Gastrocnemius medialis (tissue), 4 donors: Measurements from ENCODE around the gene MAGEA11. TPM values are rescaled to one million over a fixed set of nuclear protein-coding genes. Genes with fewer than 3 reads are reported as not detected.

ENCODE experiments used
- ATAC-seq, 2 donors: fragments of 150-250 bp; one replicate each; pipeline ENCODE4 v1.9.1; 2016
- DNase-seq, 2 donors: peaks; one replicate each; pipeline ENCODE4 v3.0.0-alpha.2; 2019
- H3K27ac ChIP-seq, 4 donors: fragments of 200-600 bp; sonication (generic); 1 replicate in 1 of 4; 2 replicates in 3 of 4; pipeline ENCODE4 v1.5.1; 2016 to 2018; ENCODE audit warnings: mild to moderate bottlenecking in 2 of 4, moderate library complexity in 1 of 4
- H3K27me3 ChIP-seq, 3 donors: fragments of 200-600 bp; sonication (generic) in 2 of 3; 1 replicate in 1 of 3; 2 replicates in 2 of 3; pipeline versions ENCODE4 v1.5.1 to v1.6.0; 2016 to 2019; ENCODE audit warnings: mild to moderate bottlenecking in 1 of 3, moderate library complexity in 1 of 3
- H3K36me3 ChIP-seq, 2 donors: fragments of 200-600 bp; sonication (generic) in 1 of 2; one replicate each; pipeline ENCODE4 v1.5.1; 2017 to 2018
- H3K4me1 ChIP-seq, 2 donors: fragments of 200-600 bp; sonication (generic) in 1 of 2; one replicate each; pipeline ENCODE4 v1.5.1; 2016 to 2017; ENCODE audit warnings: mild to moderate bottlenecking in 2 of 2
- H3K4me3 ChIP-seq, 4 donors: fragments of 200-600 bp; sonication (generic) in 3 of 4; 1 replicate in 1 of 4; 2 replicates in 3 of 4; pipeline ENCODE4 v1.5.1; 2016 to 2019; ENCODE audit warnings: mild to moderate bottlenecking in 2 of 4
- H3K9me3 ChIP-seq, 3 donors: fragments of 200-600 bp; sonication (generic) in 2 of 3; 1 replicate in 1 of 3; 2 replicates in 2 of 3; pipeline ENCODE4 v1.5.1; 2016 to 2019
- CTCF ChIP-seq, 5 experiments: fragments of 450-650 bp in 3 of 5; fragments of 200-600 bp in 2 of 5; sonication (generic) in 2 of 5; IDR thresholded peaks in 4 of 5; conservative IDR thresholded peaks in 1 of 5; 1 replicate in 4 of 5; 2 replicates in 1 of 5; pipeline ENCODE4 v1.5.1; 2016 to 2019; ENCODE audit warnings: antibody characterized with exemption in 5 of 5, mild to moderate bottlenecking in 3 of 5, moderate library complexity in 3 of 5
- POLR2A ChIP-seq, 2 donors: fragments of 450-650 bp; IDR thresholded peaks; one replicate each; pipeline ENCODE4 v1.6.1; 2017; ENCODE audit warnings: antibody characterized with exemption in 2 of 2, mild to moderate bottlenecking in 2 of 2, moderate library complexity in 2 of 2
- in situ Hi-C, 4 donors: fragments of 200-750 bp; cut with MboI; loops; one replicate each; pipeline versions ENCODE4 v1.15.0 to v1.8.0; 2017; ENCODE audit warnings: low sequenced_read_pairs in 4 of 4
- intact Hi-C: fragments of 100-400 bp; cut with DNase I; formaldehyde crosslinking; loops from one replicate; pipeline ENCODE4 v1.15.1; 2023; ENCODE audit warnings: low total_unique reads
- total RNA-seq, 4 donors: library from RNA; depleted of rRNA; stranded (reverse); fragments of >200 nt; gene quantifications; one replicate each; pipeline versions ENCODE4 v1.1.0 to v1.2.3, GENCODE V29; 2016

MAGEA11 gene
- total RNA-seq, 4 donors from 2014 or later: not detected

GRCh38 chrX:149682956-149683947, 28.6 kb upstream of the MAGEA11 start:
- TF ChIP-seq CTCF (IDR thresholded peaks at IDR 0.05 in 4 of 5, conservative IDR thresholded peaks at IDR 0.05 in 1 of 5) (no peak), POLR2A (IDR thresholded peaks at IDR 0.05) (no peak)
- Histone ChIP-seq H3K4me3 (no peak overlapping the region), H3K27ac (no peak overlapping the region), H3K27me3 (peaks cover 0 to 2% (median 0%) of the 10 kb centered on the region in 3 donors), H3K9me3 (no peaks in the 10 kb centered on the region), H3K4me1 (no peaks in the 10 kb centered on the region), H3K36me3 (no peaks in the 10 kb centered on the region)
- intact Hi-C loops: no loop called here
- in situ Hi-C loops: no loop called here
- DNase-seq: no peak
- no peak for ATAC-seq

GRCh38 chrX:149683966-149684730, 27.7 kb upstream of the MAGEA11 start:
- TF ChIP-seq POLR2A (IDR thresholded peaks at IDR 0.05) (no peak), CTCF (IDR thresholded peaks at IDR 0.05 in 4 of 5, conservative IDR thresholded peaks at IDR 0.05 in 1 of 5) (no peak)
- ATAC-seq: no peak

GRCh38 chrX:149687991-149688390, 23.9 kb upstream of the MAGEA11 start:
- Histone ChIP-seq H3K27me3 (peaks cover 0 to 2% (median 0%) of the 10 kb centered on the region in 3 donors), H3K9me3 (no peaks in the 10 kb centered on the region), H3K27ac (no peak overlapping the region), H3K36me3 (no peaks in the 10 kb centered on the region), H3K4me3 (no peak overlapping the region), H3K4me1 (no peaks in the 10 kb centered on the region)
- no peak for ATAC-seq
- DNase-seq: no peak
- in situ Hi-C loops: no loop called here
- intact Hi-C loops: no loop called here
- no peak for TF ChIP-seq CTCF (IDR thresholded peaks at IDR 0.05 in 4 of 5, conservative IDR thresholded peaks at IDR 0.05 in 1 of 5)
- TF ChIP-seq POLR2A (IDR thresholded peaks at IDR 0.05): no peak

More at GRCh38 chrX:149683966-149684730, 27.7 kb upstream of the MAGEA11 start:
- H3K27ac ChIP-seq: no peak overlapping the region
- no peaks in the 10 kb centered on the region for H3K36me3 ChIP-seq
- no peak overlapping the region for H3K4me3 ChIP-seq
- DNase-seq: no peak
- H3K27me3 ChIP-seq: peaks cover 0 to 2% (median 0%) of the 10 kb centered on the region in 3 donors
- in situ Hi-C loops: no loop called here
- no peaks in the 10 kb centered on the region for H3K9me3 ChIP-seq
- no peaks in the 10 kb centered on the region for H3K4me1 ChIP-seq
- intact Hi-C loops: no loop called here

- Histone ChIP-seq H3K27ac (no peak overlapping the region), H3K27me3 (peaks cover 0 to 2% (median 0%) of the 10 kb centered on the region in 3 donors), H3K4me3 (no peak overlapping the region), H3K4me1 (no peaks in the 10 kb centered on the region), H3K9me3 (no peaks in the 10 kb centered on the region), H3K36me3 (no peaks in the 10 kb centered on the region)
- no peak for ATAC-seq
- TF ChIP-seq POLR2A (IDR thresholded peaks at IDR 0.05): no peak
- TF ChIP-seq CTCF (IDR thresholded peaks at IDR 0.05 in 4 of 5, conservative IDR thresholded peaks at IDR 0.05 in 1 of 5): no peak
- intact Hi-C loops (no loop called here), in situ Hi-C loops (no loop called here)
- DNase-seq: no peak
Observed at GRCh38 chrX:149688552-149688951, 23.3 kb upstream of the MAGEA11 start.
